Type B pancreatic cell (in vitro differentiated cells): Measurements from ENCODE around the gene FTH1. TPM values are rescaled to one million over a fixed set of nuclear protein-coding genes. Genes with fewer than 3 reads are reported as not detected.

ENCODE experiments used
- DNase-seq: peaks from one replicate; pipeline ENCODE4 v3.0.0; 2021; ENCODE audit warnings: mixed read lengths; ENCODE audit not compliant: unreplicated experiment; ENCODE audit errors: extremely low spot score
- H3K27ac Mint-ChIP-seq: 2 replicates; pipeline ENCODE4 v1.8.0; 2021; ENCODE audit warnings: mild to moderate bottlenecking, mixed read lengths
- H3K27me3 Mint-ChIP-seq: 2 replicates; pipeline ENCODE4 v1.8.0; 2021; ENCODE audit warnings: mixed read lengths
- H3K36me3 Mint-ChIP-seq: 2 replicates; pipeline ENCODE4 v1.8.0; 2021; ENCODE audit warnings: mixed read lengths
- H3K4me1 Mint-ChIP-seq: one replicate; pipeline ENCODE4 v1.8.0; 2021; ENCODE audit warnings: mixed read lengths; ENCODE audit not compliant: unreplicated experiment
- H3K4me3 Mint-ChIP-seq: 2 replicates; pipeline ENCODE4 v1.8.0; 2021; ENCODE audit warnings: mild to moderate bottlenecking, mixed read lengths
- H3K9me3 Mint-ChIP-seq: 2 replicates; pipeline ENCODE4 v1.8.0; 2021; ENCODE audit warnings: mixed read lengths
- total RNA-seq: library from RNA; stranded (reverse); gene quantifications from 2 replicates; pipeline ENCODE4 v1.2.1, GENCODE V29; 2021; ENCODE audit warnings: low replicate concordance
- TF ChIP-seq, protein P1 (sequence below): fragments of 200-600 bp; sonication (generic); conservative IDR thresholded peaks from 2 replicates; pipeline ENCODE4 v1.5.0; 2021; ENCODE audit warnings: antibody characterized with exemption, mild to moderate bottlenecking

Gene FTH1
- total RNA-seq, 1 donor from 2014 or later: 1,346 TPM

DNA sequence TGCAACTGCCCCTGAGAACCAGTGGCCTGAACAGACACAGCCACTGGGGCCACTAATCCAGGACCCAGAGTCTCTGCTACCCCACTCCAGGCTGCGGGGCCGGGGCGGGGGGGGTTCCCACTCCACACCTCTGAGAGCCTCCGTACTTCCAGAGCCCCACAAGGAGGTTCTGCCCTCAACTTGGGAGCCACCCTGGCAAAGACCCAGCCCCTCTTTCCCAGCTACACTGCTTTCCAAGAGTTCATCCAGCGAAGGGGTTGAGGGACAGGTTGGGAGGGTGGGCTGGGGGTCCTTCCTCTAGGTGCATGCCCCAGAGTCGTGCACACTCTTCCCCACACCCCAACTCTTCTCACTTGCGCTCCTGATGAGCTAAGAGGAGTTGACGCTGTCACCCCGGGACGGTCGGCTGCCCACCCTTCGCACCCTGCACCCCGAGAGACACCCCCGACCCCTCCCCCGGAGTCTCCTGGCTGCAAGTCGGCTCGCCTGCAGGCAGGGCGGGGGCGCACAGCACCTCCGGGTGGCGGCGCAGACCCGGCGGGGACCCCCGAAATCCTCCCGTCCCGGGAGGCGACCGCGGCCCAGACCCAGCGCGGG, 50.6 kb downstream of the FTH1 start:
- H3K4me1 Mint-ChIP-seq: peaks cover 31% of the 10 kb centered on the region

DNA sequence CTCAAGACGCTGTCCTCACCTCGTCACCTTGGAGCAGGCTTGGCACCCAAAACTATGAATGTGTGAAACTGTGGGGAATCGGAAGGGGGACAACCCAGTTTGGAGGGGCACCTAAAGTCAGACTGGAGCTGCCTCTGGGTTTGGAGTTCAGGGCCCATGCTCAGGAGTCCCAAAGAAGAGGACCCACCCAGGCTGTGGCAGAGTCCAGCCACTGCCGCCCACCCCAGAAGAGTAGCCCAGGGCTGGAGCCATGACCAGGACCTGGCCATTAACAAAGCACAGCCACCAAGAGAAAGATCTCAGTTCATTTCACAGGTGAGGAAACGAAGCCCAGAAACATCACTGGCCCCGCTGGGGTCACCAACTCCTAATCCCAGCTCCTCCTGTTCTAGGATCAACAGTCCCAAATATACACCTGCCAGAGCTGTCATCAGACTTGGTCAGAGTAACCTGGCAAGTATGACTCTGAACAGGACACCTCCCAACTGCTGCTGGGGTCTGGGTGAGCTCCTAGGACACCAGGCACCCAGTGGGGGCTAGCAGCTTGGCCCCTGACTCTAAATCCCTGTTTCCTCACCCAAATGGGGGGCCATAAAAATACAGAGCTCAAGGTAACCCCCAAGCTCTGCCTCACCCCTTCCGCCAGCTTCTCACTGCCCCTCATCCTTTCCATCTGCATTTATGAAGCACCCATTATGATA, 52.8 kb downstream of the FTH1 start:
- H3K9me3 Mint-ChIP-seq: no peaks in the 10 kb centered on the region

More for the DNA sequence above, 50.6 kb downstream of the FTH1 start:
- no peak for DNase-seq
- H3K4me3 Mint-ChIP-seq: peak overlapping the region; percentile 79
- H3K36me3 Mint-ChIP-seq: no peaks in the 10 kb centered on the region
- H3K9me3 Mint-ChIP-seq: no peaks in the 10 kb centered on the region
- H3K27me3 Mint-ChIP-seq: peaks cover 32% of the 10 kb centered on the region
- H3K27ac Mint-ChIP-seq: no peak overlapping the region
- TF ChIP-seq, protein P1, sequence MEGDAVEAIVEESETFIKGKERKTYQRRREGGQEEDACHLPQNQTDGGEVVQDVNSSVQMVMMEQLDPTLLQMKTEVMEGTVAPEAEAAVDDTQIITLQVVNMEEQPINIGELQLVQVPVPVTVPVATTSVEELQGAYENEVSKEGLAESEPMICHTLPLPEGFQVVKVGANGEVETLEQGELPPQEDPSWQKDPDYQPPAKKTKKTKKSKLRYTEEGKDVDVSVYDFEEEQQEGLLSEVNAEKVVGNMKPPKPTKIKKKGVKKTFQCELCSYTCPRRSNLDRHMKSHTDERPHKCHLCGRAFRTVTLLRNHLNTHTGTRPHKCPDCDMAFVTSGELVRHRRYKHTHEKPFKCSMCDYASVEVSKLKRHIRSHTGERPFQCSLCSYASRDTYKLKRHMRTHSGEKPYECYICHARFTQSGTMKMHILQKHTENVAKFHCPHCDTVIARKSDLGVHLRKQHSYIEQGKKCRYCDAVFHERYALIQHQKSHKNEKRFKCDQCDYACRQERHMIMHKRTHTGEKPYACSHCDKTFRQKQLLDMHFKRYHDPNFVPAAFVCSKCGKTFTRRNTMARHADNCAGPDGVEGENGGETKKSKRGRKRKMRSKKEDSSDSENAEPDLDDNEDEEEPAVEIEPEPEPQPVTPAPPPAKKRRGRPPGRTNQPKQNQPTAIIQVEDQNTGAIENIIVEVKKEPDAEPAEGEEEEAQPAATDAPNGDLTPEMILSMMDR: no peak

More for the DNA sequence above, 52.8 kb downstream of the FTH1 start:
- Mint-ChIP-seq H3K27ac (no peak overlapping the region), H3K27me3 (peaks cover 27% of the 10 kb centered on the region), H3K4me3 (peak overlapping the region; percentile 77), H3K4me1 (peaks cover 28% of the 10 kb centered on the region), H3K36me3 (no peaks in the 10 kb centered on the region)
- DNase-seq: no peak
- TF ChIP-seq, protein P1: no peak

Other genes starting within 250 kb of the FTH1 start
- gene MYRF, start 215.0 kb downstream of the FTH1 start, total RNA-seq: 29.6 and 62.1 TPM in 2 replicates
- gene TMEM258, start 175.0 kb downstream of the FTH1 start, total RNA-seq: 158 and 162 TPM in 2 replicates
- gene FEN1, start 174.7 kb downstream of the FTH1 start, total RNA-seq: 27.7 and 44.6 TPM in 2 replicates
- 34.2 and 90.0 TPM in 2 replicates for gene FADS1, start 150.6 kb downstream of the FTH1 start, total RNA-seq
- gene FADS2, start 139.3 kb downstream of the FTH1 start, total RNA-seq: 127 and 205 TPM in 2 replicates
- 4.4 and 10.0 TPM in 2 replicates for gene FADS3, start 76.1 kb downstream of the FTH1 start, total RNA-seq
- 2.1 and 16.6 TPM in 2 replicates for gene RAB3IL1, start 50.1 kb downstream of the FTH1 start, total RNA-seq
- 0.14 and 0.31 TPM in 2 replicates for gene BEST1, start 17.3 kb downstream of the FTH1 start, total RNA-seq
- gene INCENP, start 156.4 kb upstream of the FTH1 start, total RNA-seq: 38.8 and 96.7 TPM in 2 replicates
- gene SCGB1D1, start 222.6 kb upstream of the FTH1 start, total RNA-seq: not detected in 2 replicates
- not detected in 2 replicates for gene SCGB2A1, start 241.0 kb upstream of the FTH1 start, total RNA-seq